Middle frontal gyrus (tissue), 1 donor: ENCODE measurements around the gene HK2.
"Not testable (repeated sequence)": the region's sequence is repeated elsewhere in the genome, so short reads cannot be mapped to it uniquely, and the experiment has no call there.

Experiments
- DNase-seq: peaks from one replicate; pipeline ENCODE4 v3.0.0-alpha.2; 2015; ENCODE audit warnings: low spot score; ENCODE audit errors: extremely low spot score

The HK2 gene

DNA sequence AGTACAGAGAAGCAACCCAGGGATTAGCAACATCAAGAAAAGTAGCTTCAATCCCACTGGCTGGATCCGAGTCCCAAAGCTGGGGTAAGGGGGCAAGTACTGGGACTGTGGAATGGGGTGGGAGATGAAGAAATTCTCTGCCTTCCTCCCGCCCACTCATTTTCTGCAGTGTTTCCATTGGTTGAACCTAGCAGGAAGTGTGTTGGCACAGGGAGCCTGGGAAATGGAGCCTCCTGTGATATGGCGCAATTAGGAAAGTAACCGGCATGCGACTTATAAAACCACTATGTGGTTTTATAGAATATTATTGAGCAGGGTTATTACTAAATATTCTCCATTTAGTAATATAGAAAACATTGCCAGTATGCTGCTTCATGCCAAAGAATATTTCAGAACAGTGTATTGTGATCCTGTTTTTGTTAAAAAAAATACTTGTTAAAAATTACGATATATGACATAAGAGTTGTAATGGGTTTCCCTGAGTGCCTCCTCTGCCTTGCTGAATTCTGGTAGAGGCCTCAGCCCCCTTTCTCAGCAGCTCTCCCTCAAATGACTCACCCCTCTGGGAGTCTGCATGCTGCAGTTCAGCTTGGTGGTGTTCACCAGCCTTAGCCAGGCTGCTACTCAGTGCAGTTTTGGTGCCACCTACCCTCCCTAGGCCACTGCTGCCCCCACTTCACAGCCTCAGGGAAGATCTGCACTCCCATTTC, 60.5 kb downstream of the HK2 start:
- DNase-seq, result no peak

DNA sequence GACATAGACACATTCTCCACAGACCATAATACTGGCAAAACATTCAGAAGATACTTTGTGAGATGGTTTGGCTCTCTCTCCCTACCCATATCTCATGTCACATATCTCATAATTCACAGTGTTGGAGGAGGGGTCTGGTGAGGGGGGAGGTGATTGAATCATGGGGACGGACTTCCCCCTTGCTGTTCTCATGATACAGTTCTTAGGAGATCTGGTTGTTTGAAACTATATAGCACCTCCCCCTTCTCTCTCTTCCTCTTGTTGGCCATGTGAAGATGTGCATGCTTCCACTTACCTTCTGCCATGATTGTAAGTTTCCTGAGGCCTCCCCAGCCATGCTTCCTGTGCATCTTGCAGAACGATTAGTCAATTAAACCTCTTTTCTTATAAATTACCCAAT, 61.1 kb downstream of the HK2 start:
- no peak for DNase-seq

DNA sequence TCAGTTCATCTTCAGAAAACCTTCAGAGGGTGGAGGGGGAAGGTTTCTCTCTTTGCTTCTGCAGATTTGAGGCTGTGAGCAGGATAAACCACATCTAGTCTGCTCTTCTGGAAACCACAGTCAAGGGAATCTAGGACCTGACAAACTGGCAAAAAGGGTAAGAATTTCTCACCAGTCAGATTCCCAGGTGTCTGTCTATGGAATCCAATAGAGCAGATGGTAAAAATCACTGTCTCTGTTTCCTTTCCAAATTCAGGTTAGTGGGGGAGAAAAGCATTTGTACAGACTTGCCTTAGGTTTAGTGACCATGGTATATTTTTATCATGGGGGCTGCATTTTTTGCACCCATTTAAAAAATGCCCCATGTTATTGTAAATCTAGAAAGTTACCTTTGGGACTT, 62.3 kb downstream of the HK2 start:
- no peak for DNase-seq

DNA sequence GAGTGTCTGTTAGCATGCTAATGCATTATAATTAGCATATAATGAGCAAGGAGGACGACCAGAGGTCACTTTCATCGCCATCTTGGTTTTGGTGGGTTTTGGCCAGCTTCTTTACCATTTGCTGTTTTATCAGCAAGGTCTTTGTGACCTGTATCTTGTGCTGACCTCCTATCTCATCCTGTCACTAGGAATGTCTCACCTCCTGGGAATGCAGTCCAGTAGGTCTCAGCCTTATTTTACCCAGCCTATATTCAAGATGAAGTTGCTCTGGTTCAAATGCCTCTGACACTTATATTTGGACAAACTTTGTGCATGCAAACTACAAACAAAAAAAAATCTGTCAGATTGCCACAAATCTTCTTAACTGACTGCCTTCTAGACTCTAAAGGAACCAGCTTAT, 66.3 kb downstream of the HK2 start:
- not testable (repeated sequence) for DNase-seq

DNA sequence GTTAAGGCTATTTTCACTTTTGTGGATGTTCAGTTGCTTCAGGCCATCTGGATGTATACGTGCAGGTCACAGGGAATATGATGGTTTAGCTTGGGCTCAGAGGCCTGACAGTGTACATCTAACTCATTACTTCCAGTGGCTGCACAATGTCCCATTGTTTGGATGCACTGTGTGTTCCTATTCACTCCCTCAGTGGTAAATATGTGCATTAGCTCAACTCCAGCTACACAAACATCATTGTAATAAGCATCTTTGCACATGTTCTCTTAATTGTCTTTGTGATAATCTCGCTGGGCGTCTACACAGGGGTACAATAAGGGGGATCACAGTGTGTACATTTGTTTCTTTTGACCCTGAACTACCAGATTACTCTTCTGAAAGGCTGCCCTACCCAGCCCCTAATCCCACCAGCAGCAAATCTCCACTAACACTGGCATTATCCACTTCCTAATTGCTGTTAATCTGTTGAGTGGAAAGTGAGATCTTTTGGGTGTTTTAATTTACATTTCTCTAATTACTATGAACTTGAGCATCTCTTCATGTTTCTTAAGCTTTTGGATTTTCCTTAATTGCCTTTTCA, 68.4 kb downstream of the HK2 start:
- no peak for DNase-seq

DNA sequence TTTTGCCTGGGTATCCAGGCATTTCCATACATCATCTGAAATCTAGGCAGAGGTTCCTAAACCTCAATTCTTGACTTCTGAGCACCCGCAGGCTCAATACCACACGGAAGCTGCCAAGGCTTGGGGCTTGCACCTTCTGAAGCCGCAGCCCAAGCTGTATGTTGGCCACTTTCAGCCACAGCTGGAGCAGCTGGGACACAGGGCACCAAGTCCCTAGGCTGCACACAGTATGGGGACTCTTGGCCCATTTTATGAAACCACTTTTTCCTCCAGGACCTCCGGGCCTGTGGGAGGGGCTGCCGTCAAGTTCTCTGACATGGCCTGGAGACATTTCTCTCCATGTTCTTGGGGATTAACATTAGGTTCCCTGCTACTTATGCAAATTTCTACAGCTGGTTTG, 72.5 kb downstream of the HK2 start:
- no peak for DNase-seq

DNA sequence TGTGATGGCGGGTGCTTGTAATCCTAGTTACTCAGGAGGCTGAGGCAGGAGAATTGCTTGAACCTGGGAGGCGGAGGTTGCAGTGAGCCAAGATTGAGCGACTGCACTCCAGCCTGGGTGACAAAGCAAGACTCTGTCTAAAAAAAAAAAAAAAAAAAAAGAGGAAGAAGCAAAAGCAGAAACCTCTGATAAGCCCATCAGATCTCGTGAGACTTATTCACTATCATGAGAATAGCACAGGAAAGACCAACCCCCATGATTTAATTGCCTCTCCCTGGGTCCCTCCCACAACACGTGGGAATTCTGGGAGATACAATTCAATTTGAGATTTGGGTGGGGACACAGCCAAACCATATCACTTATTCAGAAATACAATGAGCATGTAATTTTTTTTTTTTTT, 73.6 kb downstream of the HK2 start:
- not testable (repeated sequence) for DNase-seq

DNA sequence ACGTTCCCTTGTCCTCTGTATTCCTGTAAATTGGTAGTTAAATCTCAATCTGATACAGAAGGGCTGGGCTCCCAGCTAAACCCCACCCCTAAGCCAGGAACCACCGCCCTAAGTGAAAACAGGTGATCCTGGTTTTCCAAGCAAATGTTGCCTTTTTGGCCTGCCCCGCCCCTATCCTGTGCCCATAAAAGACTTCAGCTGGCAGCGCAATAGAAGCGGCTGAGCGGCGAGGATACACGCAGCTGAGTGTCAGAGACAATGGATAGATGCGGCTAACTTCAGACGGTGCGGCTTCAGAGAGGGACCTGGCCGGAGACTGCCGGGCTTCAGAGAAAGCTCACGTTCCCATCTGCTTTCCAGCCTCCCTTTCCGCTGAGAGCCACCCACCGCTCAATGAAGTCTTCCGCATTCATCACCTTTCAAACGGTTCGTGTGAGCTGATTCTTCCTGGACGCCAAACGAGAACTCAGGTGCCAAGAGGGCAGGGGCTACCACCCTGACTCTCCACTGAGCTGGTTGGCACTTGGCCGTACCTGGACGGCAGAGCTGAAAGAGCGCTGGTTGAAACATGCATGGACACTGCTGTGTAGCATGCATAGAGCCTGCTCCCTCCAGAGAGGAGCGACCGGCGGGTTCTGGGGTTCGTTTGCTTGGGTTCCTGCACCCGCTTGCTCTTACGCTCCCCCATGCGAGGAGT, 75.0 kb downstream of the HK2 start:
- DNase-seq, result no peak

DNA sequence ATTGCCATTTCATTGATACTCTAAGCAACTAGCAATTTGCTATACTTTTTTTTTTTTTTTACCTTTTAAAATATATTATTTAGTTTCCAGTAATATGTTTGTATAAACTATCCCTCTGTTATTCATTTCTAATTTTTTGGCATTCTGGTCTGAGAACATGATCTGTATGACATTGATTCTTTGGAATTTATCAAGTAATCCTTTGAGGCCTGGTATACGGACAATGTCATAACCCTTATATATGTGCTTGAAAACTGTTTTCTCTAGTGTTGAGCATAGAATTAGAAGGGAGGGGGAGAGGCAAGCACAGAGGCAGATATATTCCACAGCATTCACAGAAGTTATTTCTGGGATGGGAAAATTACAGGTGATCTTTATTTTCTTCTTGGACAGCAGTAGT, 76.3 kb downstream of the HK2 start:
- DNase-seq, result no peak

DNA sequence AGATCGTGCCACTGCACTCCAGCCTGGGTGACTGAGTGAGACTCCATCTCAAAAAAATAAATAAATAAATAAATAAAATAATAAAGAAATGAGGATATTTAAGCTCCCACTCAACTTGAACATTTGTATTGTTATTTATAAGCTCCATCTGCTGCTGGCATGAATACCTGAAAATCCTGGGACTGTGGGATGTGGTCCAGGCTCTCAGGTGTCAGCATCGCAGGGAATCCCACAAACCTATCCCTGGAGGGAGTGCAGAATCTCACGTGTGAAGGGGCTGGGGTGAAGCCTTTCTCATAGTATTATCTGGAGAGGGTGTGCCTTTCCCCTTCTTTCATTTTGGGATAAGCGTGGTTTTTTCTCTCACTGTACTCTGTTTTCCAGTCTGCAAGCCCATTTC, 77.1 kb downstream of the HK2 start:
- no peak for DNase-seq

DNA sequence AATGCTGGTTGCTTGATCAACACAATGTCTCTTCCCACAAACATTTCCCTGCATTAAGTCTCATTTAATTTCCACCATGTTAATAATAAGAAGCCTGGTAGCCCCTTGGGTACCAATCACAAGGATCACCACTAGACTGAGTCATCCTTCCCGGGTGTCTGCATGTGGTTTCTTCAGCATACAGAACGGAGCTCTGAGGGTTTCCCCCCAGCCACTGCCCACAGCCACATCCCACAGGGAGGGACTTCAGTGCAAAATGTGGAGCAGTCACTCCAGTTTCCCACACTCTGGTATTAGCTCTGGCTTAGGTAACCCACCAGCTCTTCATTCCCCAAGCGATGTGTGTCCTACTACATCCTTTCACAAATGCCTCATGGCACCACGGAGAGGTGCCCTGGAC, 81.8 kb downstream of the HK2 start:
- DNase-seq, result no peak

DNA sequence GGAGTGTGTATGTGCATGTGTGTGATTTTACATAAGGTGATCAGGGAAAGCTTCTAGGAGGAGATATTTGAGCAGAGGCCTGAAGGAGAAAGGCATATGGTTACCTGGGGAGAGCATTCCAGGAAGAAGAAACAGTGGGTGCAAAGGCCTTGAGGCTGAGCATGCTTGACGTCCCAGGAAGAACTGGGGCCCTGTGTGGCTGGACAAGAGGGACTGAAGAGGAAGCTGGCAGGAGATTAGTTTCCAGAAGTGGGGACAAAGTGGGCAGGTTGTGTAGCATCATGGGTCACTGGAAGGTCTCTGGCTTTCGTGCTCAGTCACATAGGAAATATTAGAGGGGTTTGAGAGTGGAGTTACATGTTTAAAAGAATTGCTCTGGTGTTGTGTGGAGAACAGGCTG, 82.5 kb downstream of the HK2 start:
- no peak for DNase-seq

DNA sequence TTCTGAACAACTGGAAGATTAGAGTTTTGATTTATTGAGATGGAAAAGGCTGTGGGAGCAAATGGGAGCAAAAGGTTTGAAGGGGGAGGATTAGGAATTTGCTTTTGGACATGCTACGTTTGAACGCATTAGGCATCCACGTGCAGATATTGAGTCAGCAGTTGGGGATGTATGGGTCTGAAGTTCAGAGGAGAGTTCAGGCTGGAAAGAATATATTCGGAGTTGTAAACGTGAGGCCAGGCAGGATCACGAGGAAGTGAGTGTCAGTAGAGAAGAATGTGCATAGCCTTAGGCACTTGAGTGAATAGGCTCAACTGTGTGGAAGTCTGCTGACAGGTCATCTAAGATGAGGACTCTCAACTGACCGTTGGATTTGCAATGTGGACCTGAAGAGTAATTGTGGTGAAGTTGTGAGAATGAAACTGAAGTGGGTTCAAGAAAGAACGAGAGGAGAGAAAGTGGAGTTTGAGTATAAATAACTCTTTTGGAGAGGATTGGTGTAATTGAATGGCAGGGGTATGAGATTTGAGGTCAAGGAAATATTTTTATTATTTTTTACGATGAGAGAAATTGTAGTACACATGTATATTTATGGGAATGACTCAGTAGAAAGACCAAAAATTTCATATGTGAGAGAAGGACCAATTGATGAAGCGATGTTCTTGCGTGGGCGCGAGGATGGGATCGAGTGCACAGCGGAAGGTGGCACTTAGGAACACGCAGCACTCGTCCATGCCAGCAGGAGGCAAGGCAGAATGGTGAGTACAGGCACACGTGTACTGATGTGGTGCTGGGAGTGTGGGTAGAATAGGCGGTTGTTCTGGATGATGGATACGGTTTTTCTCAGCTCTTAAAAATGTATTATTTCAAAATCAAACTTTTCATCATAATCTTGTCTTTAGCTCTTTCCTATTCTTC, 84.0 kb downstream of the HK2 start:
- DNase-seq, result no peak

DNA sequence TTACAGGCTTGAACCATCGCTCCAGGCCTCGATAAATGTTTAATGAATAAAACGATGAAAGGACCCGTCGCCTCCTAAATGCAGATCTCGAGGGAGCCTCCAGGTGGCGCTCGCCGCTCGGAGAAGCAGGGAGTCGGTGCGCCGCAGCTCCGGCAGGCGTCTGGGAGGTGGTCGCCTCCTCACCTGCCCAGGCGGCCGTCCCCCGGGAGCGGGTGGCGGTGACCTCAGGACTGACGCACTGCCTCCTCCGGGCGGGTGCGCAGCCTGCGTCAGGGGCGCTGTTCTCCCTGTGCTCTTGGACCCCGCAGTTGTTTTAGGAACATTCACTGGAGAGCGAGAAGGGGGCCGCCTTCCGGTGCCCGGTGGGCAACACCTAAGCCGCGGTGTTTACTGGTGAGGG, 85.9 kb downstream of the HK2 start:
- peak; percentile 22 for DNase-seq

DNA sequence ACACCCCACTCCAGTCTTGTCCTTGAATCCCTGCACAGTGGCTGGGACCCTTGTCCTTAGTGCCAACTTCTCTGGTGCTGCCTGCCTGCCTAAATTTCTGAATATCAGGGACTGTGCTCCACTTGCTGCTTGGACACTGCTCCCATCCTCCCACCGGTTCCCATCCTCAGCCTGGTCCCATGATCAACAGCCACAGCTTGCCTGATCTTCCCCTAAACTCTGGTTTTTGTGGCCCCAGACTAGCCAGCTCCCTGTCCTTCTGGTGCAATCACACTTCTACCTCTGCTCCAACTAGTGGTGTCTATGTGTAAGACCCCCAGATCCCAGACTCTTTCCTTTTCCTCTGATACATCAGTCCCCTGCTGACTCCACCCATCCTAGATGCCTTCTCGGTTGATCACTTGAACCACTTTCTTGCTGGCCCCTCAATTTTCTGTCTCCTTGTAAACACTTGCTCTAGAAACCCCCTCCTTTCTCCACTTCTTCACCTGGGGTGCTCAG, 87.4 kb downstream of the HK2 start:
- no peak for DNase-seq

DNA sequence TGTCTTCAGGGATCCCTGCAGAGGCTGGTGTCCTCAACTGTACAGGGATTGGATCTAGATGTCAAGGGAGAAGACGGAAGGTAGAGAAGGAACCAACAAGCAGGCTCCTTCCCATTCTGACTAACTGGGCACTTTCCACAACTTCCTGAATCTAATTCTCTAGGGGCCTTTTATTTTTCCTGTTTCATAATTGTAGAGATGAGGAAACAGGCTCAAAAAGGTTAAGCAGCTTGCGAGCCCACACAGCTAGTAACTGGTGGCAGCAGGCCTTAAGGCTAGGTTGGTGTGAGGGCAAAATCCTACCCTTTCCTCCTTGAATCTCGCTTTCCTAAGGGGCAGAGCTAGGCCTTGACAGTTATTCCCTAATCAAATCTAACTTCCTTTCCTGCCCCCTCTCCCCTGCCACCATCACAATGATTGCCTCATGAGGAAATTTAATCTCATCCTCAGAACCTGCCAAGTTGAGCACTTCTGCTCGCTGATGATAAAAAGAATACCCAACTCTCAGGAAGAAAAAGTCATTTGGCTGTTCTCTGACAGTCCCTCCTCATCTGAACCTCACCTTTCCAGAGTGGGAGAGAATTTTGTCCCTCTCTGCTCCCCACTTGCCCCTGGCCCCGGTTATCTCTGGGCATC, 88.8 kb downstream of the HK2 start:
- DNase-seq, result no peak

DNA sequence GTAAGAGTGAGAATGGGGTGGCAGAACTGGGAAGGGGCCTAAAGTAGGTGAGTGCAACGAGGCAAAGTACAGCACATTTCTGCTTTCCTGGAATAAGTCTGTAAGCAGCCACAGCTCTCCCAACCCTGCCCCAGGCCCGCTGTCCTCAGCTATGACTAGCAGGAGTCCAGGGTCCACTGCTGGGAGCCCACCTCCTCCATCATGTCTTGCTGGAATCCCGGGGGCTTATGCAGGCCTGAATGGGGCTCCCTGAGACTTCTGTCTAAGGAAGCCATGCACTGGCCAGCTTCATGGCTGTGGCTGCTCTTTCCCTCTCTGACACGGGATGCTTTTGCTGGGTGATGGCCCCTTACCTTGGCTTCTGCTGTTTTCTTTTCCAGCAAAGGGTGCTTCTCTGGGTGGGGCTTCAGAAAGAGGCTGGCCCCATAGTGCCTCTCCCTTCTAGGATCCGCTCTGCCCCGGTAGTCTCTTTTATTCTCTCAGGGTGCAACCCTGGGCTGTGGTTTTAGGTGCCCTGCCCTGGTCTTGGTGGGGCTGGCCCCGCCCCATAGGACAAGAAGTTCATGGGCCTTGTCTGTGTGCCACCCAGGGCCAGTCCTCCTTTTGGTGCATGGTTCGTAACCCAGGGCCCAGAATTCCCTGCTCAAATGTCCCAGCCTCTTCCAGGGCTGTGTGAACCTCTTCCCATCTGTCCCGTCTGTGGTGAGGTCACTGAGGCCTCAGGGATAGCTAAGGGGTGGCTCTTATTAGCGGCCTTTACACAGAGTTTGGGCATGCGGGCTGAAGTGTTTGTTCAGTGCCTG, 90.7 kb downstream of the HK2 start:
- no peak for DNase-seq

DNA sequence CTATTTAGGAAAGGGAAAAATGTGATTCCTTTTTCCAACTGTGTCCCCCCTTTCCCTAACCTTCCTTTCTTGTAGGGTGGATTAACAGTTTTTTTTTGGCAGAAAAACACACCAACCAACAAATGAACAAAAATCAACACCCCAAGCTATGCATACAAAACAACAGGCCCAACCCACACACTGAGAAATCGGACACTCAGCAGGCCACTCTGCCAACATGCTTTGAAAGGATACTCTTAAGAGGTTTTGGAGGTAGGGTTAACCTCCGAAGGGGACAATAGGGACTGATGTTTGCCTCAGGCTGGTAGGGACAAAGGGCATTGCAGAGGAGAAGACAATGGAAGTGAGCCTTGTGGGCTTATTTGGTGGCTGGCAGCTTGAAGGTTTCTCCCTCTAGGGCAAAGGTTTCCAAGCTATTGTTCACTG, 91.4 kb downstream of the HK2 start:
- DNase-seq, result no peak

DNA sequence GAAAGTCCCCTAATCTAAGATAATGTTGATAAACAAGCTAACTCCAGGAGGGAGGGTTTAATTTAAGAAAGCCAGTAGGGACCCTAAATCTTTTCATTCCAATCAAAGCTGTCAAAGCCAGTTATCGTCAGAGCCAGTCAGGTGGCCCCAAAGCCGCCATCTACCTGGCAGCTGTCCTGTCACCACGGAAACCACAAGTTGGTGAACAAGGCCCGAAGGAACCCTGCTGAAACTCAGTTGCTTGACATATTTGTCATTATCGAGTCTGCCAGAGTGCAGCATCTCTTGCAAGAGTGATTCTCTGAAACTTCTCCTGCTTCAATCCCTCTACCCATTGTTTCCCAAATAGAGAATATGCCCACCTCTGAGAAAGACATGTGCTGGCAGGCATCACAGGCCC, 93.7 kb downstream of the HK2 start:
- no peak for DNase-seq

DNA sequence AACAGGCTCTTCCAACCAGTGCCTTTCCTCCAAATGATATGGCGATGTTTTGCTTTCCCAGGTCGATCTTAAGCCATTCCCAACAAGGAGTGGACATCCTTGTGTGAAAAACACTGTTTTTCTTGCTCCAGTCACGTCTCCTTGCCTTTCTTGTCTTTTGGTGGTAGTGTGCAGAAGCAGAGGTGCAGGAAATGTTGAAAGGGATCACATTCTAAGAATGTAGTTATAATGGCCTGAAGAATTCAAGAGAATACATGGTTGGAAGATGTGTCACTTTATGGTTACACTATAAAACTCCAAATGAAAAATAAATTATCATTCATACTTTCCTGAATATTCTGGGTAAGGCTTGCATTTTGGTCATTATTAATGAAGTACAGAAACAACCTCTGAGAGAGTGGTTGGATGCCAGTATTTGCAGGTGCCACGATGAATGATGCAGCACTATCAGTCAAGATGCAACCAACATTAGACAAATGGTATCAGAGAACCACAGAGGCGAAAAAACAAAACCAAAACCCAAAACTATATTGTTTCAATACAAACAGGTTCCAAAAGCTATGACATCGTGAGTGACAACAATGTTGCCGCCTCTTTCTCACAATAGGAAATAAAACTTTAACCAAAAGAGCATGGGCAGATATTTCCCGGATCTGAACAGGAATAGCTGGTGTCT, 97.0 kb downstream of the HK2 start:
- DNase-seq, result no peak
